Activated naive CD8-positive, alpha-beta T cell treated with anti-CD3 and anti-CD28 coated beads, Interleukin-2, amount 10 ng/mL, durations not matched to agents 7 days and 5 days (primary cell): ENCODE results near the gene CSMD2. TPM values are rescaled to one million over a fixed set of nuclear protein-coding genes. Genes with fewer than 3 reads are reported as not detected.

Experiments
- ATAC-seq: fragments of 150-1000 bp; cut with Tn5 transposase; one replicate; pipeline ENCODE4 v1.10.0; 2021; ENCODE audit warnings: low read depth, moderate library complexity
- POLR2A ChIA-PET: fragments of 350-600 bp; sonication (Branson Sonifier 250); formaldehyde crosslinking; loops from one replicate; lab custom pipeline; 2021; ENCODE audit warnings: antibody characterized with exemption; lab: Charles Lee
- DNase-seq: peaks from one replicate; pipeline ENCODE4 v3.0.0; 2021
- H3K27ac Mint-ChIP-seq: one replicate; pipeline ENCODE4 v1.8.0; 2022; ENCODE audit warnings: mild to moderate bottlenecking, mixed read lengths
- H3K27me3 Mint-ChIP-seq: one replicate; pipeline ENCODE4 v1.8.0; 2022; ENCODE audit warnings: mild to moderate bottlenecking, moderate library complexity, mixed read lengths
- H3K36me3 Mint-ChIP-seq: one replicate; pipeline ENCODE4 v1.8.0; 2021; ENCODE audit warnings: mild to moderate bottlenecking, mixed read lengths
- H3K4me1 Mint-ChIP-seq: one replicate; pipeline ENCODE4 v1.8.0; 2021; ENCODE audit warnings: mixed read lengths
- H3K4me3 Mint-ChIP-seq: one replicate; pipeline ENCODE4 v1.8.0; 2022; ENCODE audit warnings: mild to moderate bottlenecking, moderate library complexity, mixed read lengths
- H3K9me3 Mint-ChIP-seq: one replicate; pipeline ENCODE4 v1.8.0; 2021; ENCODE audit warnings: mixed read lengths
- total RNA-seq, 2 experiments: library from RNA; stranded (reverse); gene quantifications; one replicate each; pipeline ENCODE4 v1.2.3, GENCODE V29; 2021

Gene CSMD2
- total RNA-seq, 2 experiments from 2014 or later: not detected

GRCh38 chr1:33667386-33668282 lies 497.4 kb downstream of the CSMD2 start:
- no peaks in the 10 kb centered on the region for H3K4me1 Mint-ChIP-seq
- H3K9me3 Mint-ChIP-seq: peaks cover 2% of the 10 kb centered on the region
- DNase-seq: no peak
- no peak overlapping the region for H3K4me3 Mint-ChIP-seq
- H3K27me3 Mint-ChIP-seq: peaks cover 5% of the 10 kb centered on the region
- no peak for ATAC-seq
- no peak overlapping the region for H3K27ac Mint-ChIP-seq
- POLR2A ChIA-PET: no interaction called here
- no peaks in the 10 kb centered on the region for H3K36me3 Mint-ChIP-seq

- no peak overlapping the region for H3K4me3 Mint-ChIP-seq
- ATAC-seq: no peak
- no peak for DNase-seq
- peaks cover 5% of the 10 kb centered on the region for H3K27me3 Mint-ChIP-seq
- no peak overlapping the region for H3K27ac Mint-ChIP-seq
- H3K4me1 Mint-ChIP-seq: no peaks in the 10 kb centered on the region
- POLR2A ChIA-PET: no interaction called here
- H3K9me3 Mint-ChIP-seq: peaks cover 2% of the 10 kb centered on the region
- no peaks in the 10 kb centered on the region for H3K36me3 Mint-ChIP-seq
Observed at GRCh38 chr1:33666616-33667015, 498.4 kb downstream of the CSMD2 start.

- Mint-ChIP-seq H3K27me3 (no peaks in the 10 kb centered on the region), H3K4me1 (no peaks in the 10 kb centered on the region), H3K36me3 (no peaks in the 10 kb centered on the region), H3K4me3 (no peak overlapping the region), H3K27ac (no peak overlapping the region), H3K9me3 (no peaks in the 10 kb centered on the region)
- DNase-seq (no peak), ATAC-seq (no peak)
- POLR2A ChIA-PET: no interaction called here
Observed at GRCh38 chr1:33661811-33662454, 503.1 kb downstream of the CSMD2 start.

DNA sequence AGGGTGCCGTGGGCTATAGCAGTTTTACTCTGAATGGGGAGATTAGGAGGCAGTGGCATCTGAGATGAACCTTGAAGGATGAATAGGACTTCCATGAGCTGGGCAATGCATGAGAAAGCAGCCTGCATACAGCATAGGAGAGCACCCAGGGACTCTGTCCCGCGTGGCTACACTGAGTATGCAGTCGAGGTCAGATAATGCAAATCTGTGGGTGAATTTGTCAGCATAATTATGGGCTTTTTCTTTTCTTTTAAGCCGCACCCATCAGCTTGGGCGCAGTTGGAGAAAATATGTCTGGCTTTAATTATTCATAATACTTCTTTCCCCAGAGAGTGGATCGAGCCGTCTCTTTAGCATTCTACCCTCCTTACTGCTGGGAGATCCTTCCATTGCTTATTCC lies 504.1 kb downstream of the CSMD2 start:
- Mint-ChIP-seq H3K36me3 (no peaks in the 10 kb centered on the region), H3K27me3 (no peaks in the 10 kb centered on the region), H3K4me1 (no peaks in the 10 kb centered on the region), H3K4me3 (no peak overlapping the region), H3K9me3 (no peaks in the 10 kb centered on the region), H3K27ac (no peak overlapping the region)
- DNase-seq (no peak), ATAC-seq (no peak)
- POLR2A ChIA-PET: no interaction called here

GRCh38 chr1:33660244-33660643 lies 504.8 kb downstream of the CSMD2 start:
- Mint-ChIP-seq H3K4me1 (no peaks in the 10 kb centered on the region), H3K9me3 (no peaks in the 10 kb centered on the region), H3K27me3 (no peaks in the 10 kb centered on the region), H3K27ac (no peak overlapping the region), H3K36me3 (no peaks in the 10 kb centered on the region), H3K4me3 (no peak overlapping the region)
- ATAC-seq: no peak
- POLR2A ChIA-PET: no interaction called here
- no peak for DNase-seq

GRCh38 chr1:33659641-33660040 lies 505.4 kb downstream of the CSMD2 start:
- Mint-ChIP-seq H3K4me3 (no peak overlapping the region), H3K27me3 (no peaks in the 10 kb centered on the region), H3K9me3 (no peaks in the 10 kb centered on the region), H3K27ac (no peak overlapping the region), H3K4me1 (no peaks in the 10 kb centered on the region), H3K36me3 (no peaks in the 10 kb centered on the region)
- ATAC-seq: no peak
- no peak for DNase-seq
- POLR2A ChIA-PET: no interaction called here

DNA sequence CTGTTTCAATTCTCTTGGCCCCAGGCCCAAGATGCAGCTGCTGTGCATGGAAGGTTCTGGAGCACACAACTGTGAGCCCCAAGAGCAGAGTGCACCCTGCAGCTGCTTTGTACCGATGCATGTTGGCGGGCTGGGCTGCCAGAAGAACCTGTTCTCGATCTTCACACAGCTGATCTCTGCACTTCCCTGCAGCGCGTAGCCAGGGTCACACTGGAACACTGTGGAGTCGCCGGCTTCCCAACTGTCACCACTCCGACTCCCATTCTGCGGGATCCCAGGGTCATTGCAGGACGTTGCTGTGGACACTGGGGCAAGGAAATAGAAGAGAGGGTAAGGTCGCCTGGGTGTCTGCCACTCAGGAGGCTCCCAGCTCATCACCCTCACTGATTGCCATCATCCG lies 507.2 kb downstream of the CSMD2 start:
- ATAC-seq (no peak), DNase-seq (no peak)
- POLR2A ChIA-PET: no interaction called here
- no peaks in the 10 kb centered on the region for H3K36me3 Mint-ChIP-seq
- H3K27ac Mint-ChIP-seq: no peak overlapping the region
- no peak overlapping the region for H3K4me3 Mint-ChIP-seq
- H3K27me3 Mint-ChIP-seq: no peaks in the 10 kb centered on the region
- no peaks in the 10 kb centered on the region for H3K4me1 Mint-ChIP-seq
- H3K9me3 Mint-ChIP-seq: no peaks in the 10 kb centered on the region

- no peak overlapping the region for H3K4me3 Mint-ChIP-seq
- DNase-seq: no peak
- no peaks in the 10 kb centered on the region for H3K27me3 Mint-ChIP-seq
- no peaks in the 10 kb centered on the region for H3K36me3 Mint-ChIP-seq
- ATAC-seq: no peak
- POLR2A ChIA-PET: no interaction called here
- no peaks in the 10 kb centered on the region for H3K4me1 Mint-ChIP-seq
- H3K9me3 Mint-ChIP-seq: no peaks in the 10 kb centered on the region
- no peak overlapping the region for H3K27ac Mint-ChIP-seq
Observed at GRCh38 chr1:33656467-33657005, 508.5 kb downstream of the CSMD2 start.

- Mint-ChIP-seq H3K9me3 (no peaks in the 10 kb centered on the region), H3K27me3 (no peaks in the 10 kb centered on the region), H3K36me3 (no peaks in the 10 kb centered on the region), H3K4me3 (no peak overlapping the region), H3K27ac (no peak overlapping the region), H3K4me1 (no peaks in the 10 kb centered on the region)
- POLR2A ChIA-PET: no interaction called here
- DNase-seq: no peak
- no peak for ATAC-seq
Observed at GRCh38 chr1:33655496-33655895, 509.5 kb downstream of the CSMD2 start.

DNA sequence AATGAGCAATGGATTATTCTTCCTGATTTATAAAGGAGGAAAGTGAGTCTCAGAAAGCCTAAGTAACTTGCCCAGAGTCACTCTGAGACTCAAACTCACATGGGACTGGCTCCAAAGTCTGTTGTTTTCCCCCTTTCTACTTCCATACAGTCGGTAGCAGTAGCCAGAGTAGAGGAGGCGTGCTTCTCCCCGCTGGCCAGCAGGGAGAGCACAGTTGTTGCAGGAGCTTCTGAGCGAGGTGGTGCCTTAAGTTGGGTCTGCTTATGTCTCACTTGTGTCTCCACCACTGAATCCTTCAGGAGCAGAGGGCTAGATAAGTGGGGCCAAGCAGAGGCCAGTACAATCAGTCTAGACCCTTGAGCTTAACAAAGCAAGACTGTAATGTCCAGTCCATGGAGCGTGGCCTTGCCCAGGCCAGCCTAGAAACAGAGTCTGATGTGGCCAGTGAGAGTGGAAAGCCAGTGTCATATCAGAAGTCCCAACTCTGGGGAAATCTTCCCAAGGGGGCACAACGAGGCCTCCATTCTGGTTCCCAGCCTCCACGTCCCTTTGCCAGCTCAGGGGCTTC lies 510.7 kb downstream of the CSMD2 start:
- H3K27ac Mint-ChIP-seq: no peak overlapping the region
- H3K4me1 Mint-ChIP-seq: no peaks in the 10 kb centered on the region
- no peak overlapping the region for H3K4me3 Mint-ChIP-seq
- no peak for DNase-seq
- no peaks in the 10 kb centered on the region for H3K27me3 Mint-ChIP-seq
- H3K36me3 Mint-ChIP-seq: no peaks in the 10 kb centered on the region
- no peaks in the 10 kb centered on the region for H3K9me3 Mint-ChIP-seq
- ATAC-seq: no peak
- POLR2A ChIA-PET: no interaction called here

DNA sequence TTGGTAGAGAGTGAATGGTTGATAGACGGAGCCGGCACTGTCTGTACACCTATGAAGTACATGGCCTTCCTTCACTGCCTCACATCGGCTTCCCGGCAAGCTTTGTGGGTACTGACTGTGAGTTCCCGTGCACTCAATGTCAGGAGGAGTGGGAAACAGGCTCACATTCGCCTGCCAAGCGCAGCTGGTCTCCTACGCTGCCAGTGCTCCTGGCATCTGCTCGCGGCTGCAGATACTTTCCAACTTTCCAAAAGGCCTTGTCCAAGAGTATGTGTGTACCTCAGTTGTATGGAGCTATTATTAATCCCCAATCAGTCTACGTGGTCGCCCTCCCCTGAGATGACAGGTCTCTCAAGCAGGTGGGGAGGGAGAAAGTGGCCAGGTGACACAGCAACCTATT lies 511.8 kb downstream of the CSMD2 start:
- ATAC-seq (no peak), DNase-seq (no peak)
- no peaks in the 10 kb centered on the region for H3K4me1 Mint-ChIP-seq
- no peaks in the 10 kb centered on the region for H3K36me3 Mint-ChIP-seq
- POLR2A ChIA-PET: no interaction called here
- H3K27me3 Mint-ChIP-seq: no peaks in the 10 kb centered on the region
- H3K27ac Mint-ChIP-seq: no peak overlapping the region
- no peak overlapping the region for H3K4me3 Mint-ChIP-seq
- H3K9me3 Mint-ChIP-seq: no peaks in the 10 kb centered on the region

- no peak overlapping the region for H3K4me3 Mint-ChIP-seq
- POLR2A ChIA-PET: no interaction called here
Observed at GRCh38 chr1:33650708-33651107, 514.3 kb downstream of the CSMD2 start.

GRCh38 chr1:33649759-33650158 lies 515.3 kb downstream of the CSMD2 start:
- no peaks in the 10 kb centered on the region for H3K9me3 Mint-ChIP-seq
- H3K27me3 Mint-ChIP-seq: peaks cover 2% of the 10 kb centered on the region
- H3K4me3 Mint-ChIP-seq: no peak overlapping the region
- H3K27ac Mint-ChIP-seq: no peak overlapping the region
- DNase-seq (no peak), ATAC-seq (no peak)
- POLR2A ChIA-PET: no interaction called here
- H3K36me3 Mint-ChIP-seq: no peaks in the 10 kb centered on the region
- no peaks in the 10 kb centered on the region for H3K4me1 Mint-ChIP-seq

More at GRCh38 chr1:33650708-33651107, 514.3 kb downstream of the CSMD2 start:
- ATAC-seq: no peak
- Mint-ChIP-seq H3K9me3 (no peaks in the 10 kb centered on the region), H3K36me3 (no peaks in the 10 kb centered on the region), H3K27ac (no peak overlapping the region), H3K27me3 (peaks cover 2% of the 10 kb centered on the region), H3K4me1 (no peaks in the 10 kb centered on the region)
- DNase-seq: no peak
